Fibroblast of mammary gland (primary cell): ENCODE measurements around the gene CHPF.
A peak's percentile ranks its signal among the peaks of the same experiment; 100 is the strongest.

Source experiments
- DNase-seq: peaks from one replicate; pipeline ENCODE4 v3.0.0-alpha.2; 2010; ENCODE audit warnings: low read depth
- H3K4me3 ChIP-seq: 2 replicates; pipeline ENCODE4 v1.5.1; 2011; ENCODE audit warnings: low read depth, mild to moderate bottlenecking, low read length, moderate library complexity; ENCODE audit not compliant: control insufficient read depth
- TF ChIP-seq, protein P1 (sequence below): conservative IDR thresholded peaks from 2 replicates; pipeline ENCODE4 v1.5.1; 2011; ENCODE audit warnings: low read depth, low read length, inconsistent platforms; ENCODE audit not compliant: control insufficient read depth, insufficient read depth

The CHPF gene

DNA sequence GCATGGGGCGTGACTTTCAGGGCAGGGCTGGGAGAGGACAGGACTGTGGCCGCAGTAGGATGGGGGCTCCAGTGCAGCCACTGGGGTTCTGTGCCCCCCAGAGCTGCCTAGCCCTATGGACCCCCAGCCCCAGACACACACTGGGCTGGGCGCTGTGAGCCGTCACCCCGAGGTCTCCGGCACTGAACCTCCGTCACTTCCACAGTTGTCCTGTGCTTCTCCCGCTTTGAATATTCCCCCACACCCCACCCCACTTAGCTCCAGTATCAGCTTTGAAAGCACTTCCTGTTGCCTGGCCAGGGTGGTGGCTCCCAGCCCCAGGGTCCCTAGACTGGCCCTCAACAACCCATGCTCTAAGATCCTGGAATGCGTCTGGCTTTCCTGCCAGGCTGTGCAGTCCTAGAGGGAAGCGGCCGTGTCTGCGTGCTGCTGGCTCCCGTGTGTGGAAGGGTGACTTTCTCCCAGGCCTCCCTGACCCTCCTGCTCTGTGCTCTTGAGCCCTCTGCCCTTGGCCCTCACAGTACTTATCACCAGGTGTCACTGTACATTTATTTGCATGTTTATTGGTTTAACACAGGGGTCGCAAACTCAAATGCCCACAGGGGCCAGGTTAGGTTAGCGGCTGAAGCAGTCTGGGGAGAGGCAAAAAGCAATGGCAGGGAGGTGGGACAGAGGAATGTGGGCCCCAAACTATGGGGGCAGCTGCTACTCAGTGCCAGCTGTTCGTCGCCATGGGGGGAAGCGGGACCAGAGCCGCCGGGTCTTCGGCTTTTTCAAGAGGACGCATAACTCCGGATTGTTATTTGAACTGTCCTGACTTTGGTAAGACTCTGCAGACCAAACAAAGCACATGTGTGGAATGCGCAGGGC lies 17.8 kb upstream of the CHPF start:
- no peak overlapping the region for H3K4me3 ChIP-seq
- no peak for DNase-seq
- TF ChIP-seq, protein P1, sequence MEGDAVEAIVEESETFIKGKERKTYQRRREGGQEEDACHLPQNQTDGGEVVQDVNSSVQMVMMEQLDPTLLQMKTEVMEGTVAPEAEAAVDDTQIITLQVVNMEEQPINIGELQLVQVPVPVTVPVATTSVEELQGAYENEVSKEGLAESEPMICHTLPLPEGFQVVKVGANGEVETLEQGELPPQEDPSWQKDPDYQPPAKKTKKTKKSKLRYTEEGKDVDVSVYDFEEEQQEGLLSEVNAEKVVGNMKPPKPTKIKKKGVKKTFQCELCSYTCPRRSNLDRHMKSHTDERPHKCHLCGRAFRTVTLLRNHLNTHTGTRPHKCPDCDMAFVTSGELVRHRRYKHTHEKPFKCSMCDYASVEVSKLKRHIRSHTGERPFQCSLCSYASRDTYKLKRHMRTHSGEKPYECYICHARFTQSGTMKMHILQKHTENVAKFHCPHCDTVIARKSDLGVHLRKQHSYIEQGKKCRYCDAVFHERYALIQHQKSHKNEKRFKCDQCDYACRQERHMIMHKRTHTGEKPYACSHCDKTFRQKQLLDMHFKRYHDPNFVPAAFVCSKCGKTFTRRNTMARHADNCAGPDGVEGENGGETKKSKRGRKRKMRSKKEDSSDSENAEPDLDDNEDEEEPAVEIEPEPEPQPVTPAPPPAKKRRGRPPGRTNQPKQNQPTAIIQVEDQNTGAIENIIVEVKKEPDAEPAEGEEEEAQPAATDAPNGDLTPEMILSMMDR, result no peak

DNA sequence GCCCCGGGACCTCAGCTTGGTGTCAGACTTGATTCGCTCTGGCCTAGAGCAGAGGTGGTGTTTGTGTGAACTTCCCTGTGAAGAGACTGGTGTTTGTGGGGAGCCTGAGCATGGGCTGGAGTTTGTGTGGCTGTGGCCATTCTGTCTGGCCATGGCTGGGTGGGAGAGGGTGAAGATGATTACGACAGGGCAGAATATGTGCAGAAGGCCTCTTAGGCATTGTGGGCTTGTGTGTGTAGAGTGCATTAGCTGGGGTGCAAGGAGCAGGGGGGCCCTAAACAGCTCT lies 17.2 kb upstream of the CHPF start:
- no peak overlapping the region for H3K4me3 ChIP-seq
- TF ChIP-seq, protein P1, result no peak
- no peak for DNase-seq

DNA sequence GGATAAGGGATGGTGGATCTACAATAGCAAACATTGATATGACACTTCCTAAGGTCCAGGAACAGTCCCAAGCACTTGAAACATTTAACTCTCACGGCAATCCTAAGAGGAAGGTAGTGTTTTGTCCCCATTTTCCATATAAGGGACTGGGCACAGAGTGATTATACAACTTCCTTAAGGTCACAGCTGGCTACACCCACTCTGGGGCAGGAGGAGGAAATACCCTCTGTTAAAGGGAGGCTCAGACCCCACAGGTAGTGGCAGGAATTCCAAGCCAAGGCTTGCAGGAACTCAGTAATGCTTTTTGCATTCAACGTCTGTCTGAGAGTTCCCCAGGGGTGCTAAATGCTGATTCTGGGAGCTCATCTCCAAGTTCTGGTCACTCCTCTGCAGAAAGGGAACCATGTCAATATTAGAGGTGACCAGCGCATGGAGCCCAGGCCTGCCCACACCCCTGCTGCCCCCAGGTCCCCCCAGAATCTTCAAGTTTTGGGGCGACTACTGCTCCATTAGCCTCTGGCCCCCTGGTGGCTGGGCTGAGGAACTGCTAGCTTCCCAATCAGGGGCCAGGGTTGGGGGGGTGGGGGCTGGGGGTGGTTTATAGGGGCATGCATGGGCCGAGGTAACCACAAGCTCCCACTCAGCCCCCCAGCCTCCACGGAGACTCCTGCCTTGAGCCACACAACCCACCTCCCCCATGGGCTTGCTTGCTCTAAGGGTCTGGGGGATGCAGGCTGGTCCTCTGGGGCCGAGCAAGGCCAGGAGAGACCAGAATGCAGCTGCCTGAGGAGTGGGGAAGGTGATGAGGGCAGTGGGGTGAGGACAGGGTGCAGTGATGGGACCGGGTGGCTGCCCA lies 16.7 kb upstream of the CHPF start:
- DNase-seq, result no peak
- TF ChIP-seq, protein P1, result peak; percentile 54
- no peak overlapping the region for H3K4me3 ChIP-seq

DNA sequence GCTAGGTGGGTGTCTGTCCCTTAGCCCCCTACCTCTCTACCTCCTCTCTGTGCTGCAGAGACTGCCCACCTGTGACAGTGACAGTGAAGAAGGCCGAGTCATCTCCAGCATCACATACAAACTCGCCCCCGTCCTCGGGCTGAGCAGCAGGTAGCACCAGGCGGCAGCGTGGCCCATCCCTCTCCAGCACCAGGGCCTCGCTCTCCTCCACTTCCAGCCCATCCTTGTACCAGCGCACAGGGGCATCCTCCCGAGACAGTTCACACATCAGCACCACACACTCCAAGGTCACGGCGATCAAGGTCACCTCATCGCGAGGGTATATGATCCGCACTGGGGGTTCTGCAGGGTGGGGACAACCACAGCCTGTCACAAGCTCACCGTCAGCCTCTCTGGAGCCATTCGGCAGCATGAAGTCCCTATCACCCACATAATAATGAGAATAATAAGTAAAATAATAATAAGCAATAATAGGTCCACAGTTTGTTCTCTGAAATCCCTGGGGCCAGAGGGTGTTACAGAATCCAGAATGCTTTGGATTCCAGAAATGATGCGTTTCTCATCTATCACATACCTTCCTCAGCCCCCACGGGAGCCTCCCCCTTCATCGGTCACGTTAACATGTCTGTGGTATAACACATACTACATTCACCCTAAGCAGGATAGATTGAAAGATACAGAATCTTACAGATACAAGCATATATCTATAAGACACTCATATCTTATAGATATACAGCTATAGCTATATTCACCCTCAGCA lies 15.7 kb upstream of the CHPF start:
- no peak overlapping the region for H3K4me3 ChIP-seq
- TF ChIP-seq, protein P1, result no peak
- DNase-seq, result no peak

DNA sequence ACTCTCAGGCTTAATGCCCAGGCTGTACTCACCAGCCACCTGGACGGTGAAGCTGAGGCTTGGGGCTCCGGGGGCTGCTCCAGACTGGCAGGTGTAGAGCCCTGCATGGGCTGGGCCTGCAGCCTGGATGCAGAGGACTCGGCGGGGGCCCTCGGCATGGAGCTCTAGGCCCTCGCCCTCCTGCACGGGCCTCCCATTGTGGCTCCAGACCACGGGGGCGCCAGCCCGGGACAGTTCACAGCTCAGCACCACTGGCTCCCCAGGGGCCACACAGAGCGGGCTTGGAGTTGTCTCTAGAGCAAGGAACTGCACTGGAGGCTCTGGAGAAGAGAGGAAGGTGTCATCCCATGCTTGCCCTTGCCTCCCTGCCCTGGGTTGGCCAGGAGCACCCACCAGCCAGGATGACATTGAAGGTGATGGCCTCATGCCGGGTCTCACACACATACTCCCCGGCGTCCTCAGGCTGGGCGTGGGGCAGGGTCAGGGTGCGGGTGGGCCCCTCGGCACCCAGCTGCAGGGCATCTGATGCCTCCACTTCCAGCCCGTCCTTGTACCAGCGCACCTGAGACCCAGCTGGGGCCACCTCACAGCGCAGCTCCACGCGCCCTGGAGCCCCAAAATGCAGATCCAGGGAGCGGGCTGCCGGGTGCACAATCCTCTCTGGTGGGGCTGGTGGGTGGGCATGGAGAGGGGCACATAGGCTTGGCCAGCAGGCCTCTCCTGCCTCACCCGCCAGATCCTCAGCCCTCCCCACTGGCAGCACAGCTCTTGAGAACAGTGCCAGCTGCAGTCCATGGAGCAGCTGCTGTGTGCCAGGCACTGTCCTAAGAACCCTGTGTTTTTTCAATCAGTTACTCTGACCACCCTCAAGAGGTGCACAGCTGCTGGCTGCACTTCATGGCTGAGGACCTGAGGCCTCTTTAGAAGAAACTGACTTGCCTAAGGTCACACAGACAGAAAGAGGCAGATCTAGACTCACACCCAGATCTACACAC lies 14.5 kb upstream of the CHPF start:
- H3K4me3 ChIP-seq, result no peak overlapping the region
- no peak for DNase-seq
- TF ChIP-seq, protein P1, result no peak

DNA sequence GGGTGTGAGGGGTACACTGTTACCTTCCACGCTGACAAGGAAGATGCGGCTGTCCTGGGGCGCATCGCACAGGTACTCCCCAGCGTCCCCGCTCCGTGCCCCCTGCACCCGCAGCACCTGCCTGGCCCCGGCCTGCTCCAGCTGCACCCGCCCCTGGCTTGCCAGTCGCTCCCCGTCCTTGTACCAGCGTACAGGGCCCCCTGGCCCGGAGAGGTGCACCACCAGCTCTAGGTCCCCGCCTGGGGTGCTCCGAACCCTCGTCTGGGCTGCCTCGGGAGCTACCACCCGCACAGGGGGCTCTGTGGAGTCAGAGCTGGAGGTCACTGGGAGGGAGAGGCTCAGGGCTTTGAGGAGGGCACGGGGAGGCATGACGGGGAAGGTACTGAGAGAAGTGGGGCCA lies 13.7 kb upstream of the CHPF start:
- TF ChIP-seq, protein P1, result no peak
- no peak overlapping the region for H3K4me3 ChIP-seq
- DNase-seq, result no peak
